Lung (tissue), 12 donors: Measurements from ENCODE around the gene CTCF. TPM values are rescaled to one million over a fixed set of nuclear protein-coding genes. Genes with fewer than 3 reads are reported as not detected.
A peak's percentile ranks its signal among the peaks of the same experiment; 100 is the strongest.

Source experiments
- ATAC-seq: fragments of 200-7000 bp; cut with Tn5 transposase; one replicate; pipeline ENCODE4 v1.9.1; 2020; ENCODE audit warnings: moderate number of reproducible peaks; ENCODE audit not compliant: insufficient read depth, low FRiP score
- DNase-seq, 3 donors: peaks; one replicate each; pipeline ENCODE4 v3.0.0-alpha.2; 2013 to 2017
- H3K27ac ChIP-seq, 2 donors: one replicate each; pipeline ENCODE4 v1.5.1; 2013; ENCODE audit warnings: mild to moderate bottlenecking in 2 of 2, moderate library complexity in 2 of 2, control low read depth in 1 of 2, inconsistent platforms in 1 of 2, low read depth in 1 of 2, low read length in 1 of 2
- H3K27me3 ChIP-seq, 3 donors: one replicate each; pipeline ENCODE4 v1.5.1; 2013; ENCODE audit warnings: low read length in 2 of 3; ENCODE audit not compliant: control insufficient read depth in 3 of 3, insufficient read depth in 3 of 3
- H3K36me3 ChIP-seq, 4 donors: one replicate each; pipeline ENCODE4 v1.5.1; 2013; ENCODE audit warnings: low read length in 4 of 4, mild to moderate bottlenecking in 1 of 4, moderate library complexity in 1 of 4; ENCODE audit not compliant: control insufficient read depth in 4 of 4, insufficient read depth in 4 of 4
- H3K4me1 ChIP-seq, 5 donors: one replicate each; pipeline ENCODE4 v1.5.1; 2013; ENCODE audit warnings: low read length in 5 of 5, mild to moderate bottlenecking in 2 of 5, moderate library complexity in 1 of 5; ENCODE audit not compliant: control insufficient read depth in 5 of 5, insufficient read depth in 5 of 5
- H3K4me3 ChIP-seq: one replicate; pipeline ENCODE4 v1.5.1; 2013; ENCODE audit warnings: mild to moderate bottlenecking, control low read depth, moderate library complexity
- H3K9ac ChIP-seq, 2 donors: one replicate each; pipeline ENCODE4 v1.5.1; 2013; ENCODE audit warnings: low read length in 2 of 2, control low read depth in 1 of 2; ENCODE audit not compliant: insufficient read depth in 1 of 2
- H3K9me3 ChIP-seq, 4 donors: one replicate each; pipeline ENCODE4 v1.5.1; 2013; ENCODE audit warnings: low read length in 3 of 4, mild to moderate bottlenecking in 1 of 4, moderate library complexity in 1 of 4; ENCODE audit not compliant: control insufficient read depth in 4 of 4, insufficient read depth in 3 of 4
- CTCF ChIP-seq: IDR thresholded peaks from 2 replicates; pipeline ENCODE4 v1.5.1; 2012; ENCODE audit warnings: mild to moderate bottlenecking; ENCODE audit errors: control extremely low read depth, extremely low read depth
- WGBS, 2 donors: extraction: QIAGEN DNeasy Blood & Tissue Kit; methylation state at CpG; one replicate each; pipeline ENCODE4 v1.1.7; 2013; 5-methylcytosine and 5-hydroxymethylcytosine counted together
- polyA plus RNA-seq, 2 donors: library from polyadenylated mRNA; stranded (reverse); fragments of 200-250 nt; gene quantifications; one replicate each; pipeline ENCODE4 v1.2.1, GENCODE V29; 2013
- total RNA-seq, 2 donors: library from RNA; depleted of rRNA in 1 of 2; stranded (reverse); fragments of >200 nt in 1 of 2; gene quantifications; one replicate each; pipeline ENCODE4 v1.2.1, GENCODE V29; 2014 to 2021
- donor health status: control.
- donor health status: control.
- donor health status: Bipolar disorder and iron deficiency.
- donor health status: healthy.
- donor health status: DM: yes; HTN: yes; CAD: no.

Gene CTCF
- total and polyA plus RNA-seq, 4 donors: 16.7 to 54.2 (median 23.3) TPM

- Histone ChIP-seq H3K27me3 (no peaks in the 10 kb centered on the region), H3K4me1 (peaks cover 0 to 7% (median under 1%) of the 10 kb centered on the region in 5 donors), H3K9ac (no peak overlapping the region), H3K27ac (peak overlapping the region in 1 of 2 donors; percentile 26), H3K36me3 (peaks cover 6 to 61% (median 34%) of the 10 kb centered on the region in 4 donors), H3K9me3 (no peaks in the 10 kb centered on the region), H3K4me3 (no peak overlapping the region)
- DNase-seq (peak; percentile 69 to 77 (median 74)), ATAC-seq (no peak)
- 8 to 12% methylated on average over 7 of the region's 7 CpGs for WGBS, 2 donors
- peak; percentile 79 for TF ChIP-seq CTCF
Measured at GRCh38 chr16:67546761-67547422, 15.4 kb upstream of the CTCF start.

GRCh38 chr16:67547423-67548264 is 14.7 kb upstream of the CTCF start:
- Histone ChIP-seq H3K9ac (no peak overlapping the region), H3K9me3 (no peaks in the 10 kb centered on the region), H3K27ac (peak overlapping the region in 1 of 2 donors; percentile 26), H3K36me3 (peaks cover 6 to 54% (median 28%) of the 10 kb centered on the region in 4 donors), H3K27me3 (no peaks in the 10 kb centered on the region), H3K4me1 (peaks cover 0 to 8% (median 3%) of the 10 kb centered on the region in 5 donors), H3K4me3 (no peak overlapping the region)
- ATAC-seq (no peak), DNase-seq (peak in 2 of 3 donors; percentile 46)
- 29 to 47% methylated on average over 16 of the region's 16 CpGs for WGBS, 2 donors
- TF ChIP-seq CTCF: no peak

- peaks cover 0 to 7% (median 4%) of the 10 kb centered on the region in 5 donors for H3K4me1 ChIP-seq
- DNase-seq (no peak), ATAC-seq (no peak)
- H3K9ac ChIP-seq: no peak overlapping the region
- H3K4me3 ChIP-seq: no peak overlapping the region
- H3K27ac ChIP-seq: no peak overlapping the region
- no peaks in the 10 kb centered on the region for H3K9me3 ChIP-seq
- WGBS, 2 donors: 79 to 85% methylated on average over 4 of the region's 4 CpGs
- no peak for TF ChIP-seq CTCF
- no peaks in the 10 kb centered on the region for H3K27me3 ChIP-seq
- peaks cover 6 to 45% (median 21%) of the 10 kb centered on the region in 4 donors for H3K36me3 ChIP-seq
Measured at GRCh38 chr16:67548265-67549126, 13.8 kb upstream of the CTCF start.
